ENCODE data around the gene UPF1. TPM values are rescaled to one million over a fixed set of nuclear protein-coding genes. Genes with fewer than 3 reads are reported as not detected.
A peak's percentile ranks its signal among the peaks of the same experiment; 100 is the strongest.

UPF1 gene
- 46.5 and 63.7 TPM in 2 replicates for total RNA-seq

- H3K4me3 ChIP-seq (ENCODE audit: low read depth, low read length) = peak within 1 kb of the TSS; percentile 68
- DNase-seq (ENCODE audit: low read depth) = no peak
Observed at GRCh38 chr19:18831524-18832305, at the start of gene UPF1. UPF1 (plus strand) TSS chr19:18831959; CDS start chr19:18832210, 251 bp downstream.

GRCh38 chr19:18782559-18783225 lies 49.1 kb upstream of the UPF1 start:
- no peak for TF ChIP-seq CTCF (conservative IDR thresholded peaks at IDR 0.05; ENCODE audit: low read depth, low read length)
- H3K4me3 ChIP-seq (ENCODE audit: low read depth, low read length) = no peak overlapping the region
- no peak for DNase-seq (ENCODE audit: low read depth)

More at GRCh38 chr19:18831524-18832305, at the start of gene UPF1:
- TF ChIP-seq CTCF (conservative IDR thresholded peaks at IDR 0.05; ENCODE audit: low read depth, low read length) = no peak

GRCh38 chr19:18783958-18784785 lies 47.6 kb upstream of the UPF1 start:
- H3K4me3 ChIP-seq (ENCODE audit: low read depth, low read length) = no peak overlapping the region
- DNase-seq (ENCODE audit: low read depth) = no peak
- no peak for TF ChIP-seq CTCF (conservative IDR thresholded peaks at IDR 0.05; ENCODE audit: low read depth, low read length)

- TF ChIP-seq CTCF (conservative IDR thresholded peaks at IDR 0.05; ENCODE audit: low read depth, low read length) = no peak
- DNase-seq (ENCODE audit: low read depth) = no peak
- H3K4me3 ChIP-seq (ENCODE audit: low read depth, low read length) = no peak overlapping the region
Observed at GRCh38 chr19:18784786-18785120, 47.0 kb upstream of the UPF1 start.

GRCh38 chr19:18785179-18786124 lies 46.3 kb upstream of the UPF1 start:
- no peak overlapping the region for H3K4me3 ChIP-seq (ENCODE audit: low read depth, low read length)
- no peak for DNase-seq (ENCODE audit: low read depth)
- no peak for TF ChIP-seq CTCF (conservative IDR thresholded peaks at IDR 0.05; ENCODE audit: low read depth, low read length)
